DOHH2 (cell line): ENCODE measurements around the gene HOXB8.

Source experiments
- H3F3A ChIP-seq: fragments of 200-600 bp; sonication (generic), shearing (Covaris generic); 2 replicates; pipeline ENCODE4 v1.6.0; 2016; ENCODE audit warnings: antibody characterized with exemption, mild to moderate bottlenecking; ENCODE audit not compliant: control insufficient read depth, insufficient read depth
- H3K27ac ChIP-seq: fragments of 200-600 bp; sonication (generic); 2 replicates; pipeline ENCODE4 v1.5.1; 2014; ENCODE audit warnings: low read depth, mild to moderate bottlenecking, low read length, moderate library complexity
- H3K27me3 ChIP-seq: fragments of 200-600 bp; sonication (generic); 2 replicates; pipeline ENCODE4 v1.6.1; 2014; ENCODE audit warnings: mild to moderate bottlenecking, low read length, mixed read lengths; ENCODE audit not compliant: control insufficient read depth
- H3K36me3 ChIP-seq: fragments of 200-600 bp; sonication (generic); 2 replicates; pipeline ENCODE4 v1.6.1; 2014; ENCODE audit warnings: mild to moderate bottlenecking, low read length, moderate library complexity, mixed read lengths; ENCODE audit not compliant: control insufficient read depth
- H3K4me1 ChIP-seq: fragments of 200-600 bp; sonication (generic); 2 replicates; pipeline ENCODE4 v1.6.1; 2014; ENCODE audit warnings: mild to moderate bottlenecking, low read length, mixed read lengths; ENCODE audit not compliant: control insufficient read depth
- H3K4me2 ChIP-seq: fragments of 200-600 bp; sonication (generic); 2 replicates; pipeline ENCODE4 v1.6.0; 2014; ENCODE audit warnings: mild to moderate bottlenecking, low read length, moderate library complexity
- H3K4me3 ChIP-seq: fragments of 200-600 bp; sonication (generic); 2 replicates; pipeline ENCODE4 v1.5.1; 2014; ENCODE audit warnings: mild to moderate bottlenecking, low read length, mixed read lengths
- H3K79me2 ChIP-seq: fragments of 200-600 bp; sonication (generic); 2 replicates; pipeline ENCODE4 v1.6.1; 2014; ENCODE audit warnings: mild to moderate bottlenecking, low read length, mixed read lengths; ENCODE audit not compliant: control insufficient read depth
- H3K9me2 ChIP-seq: fragments of 200-600 bp; sonication (generic); replicated peaks from 2 replicates; pipeline ENCODE4 v1.6.1; 2014; ENCODE audit warnings: mild to moderate bottlenecking, low read length, mixed read lengths; ENCODE audit not compliant: control insufficient read depth
- H3K9me3 ChIP-seq: fragments of 200-600 bp; sonication (generic); 2 replicates; pipeline ENCODE4 v1.6.1; 2014; ENCODE audit warnings: antibody characterized with exemption, low read length, mixed read lengths; ENCODE audit not compliant: control insufficient read depth, insufficient read depth
- H4K20me1 ChIP-seq: fragments of 200-600 bp; sonication (generic); 2 replicates; pipeline ENCODE4 v1.6.0; 2014; ENCODE audit warnings: low read depth, mild to moderate bottlenecking, antibody characterized with exemption, low read length, moderate library complexity; ENCODE audit not compliant: control insufficient read depth, insufficient read depth
- EZH2phosphoT487 ChIP-seq: fragments of 200-600 bp; sonication (generic); IDR thresholded peaks from 2 replicates; pipeline ENCODE4 v1.6.1; 2017; ENCODE audit warnings: borderline replicate concordance, mild to moderate bottlenecking, antibody characterized with exemption, low read length, moderate library complexity, mixed read lengths
- TF ChIP-seq, protein P1 (sequence below): fragments of 200-600 bp; sonication (generic); IDR thresholded peaks from one replicate; pipeline ENCODE4 v1.5.1; 2014; ENCODE audit warnings: antibody characterized with exemption, mild to moderate bottlenecking, low read depth, low read length; ENCODE audit not compliant: poor library complexity, severe bottlenecking

Gene HOXB8

GRCh38 chr17:48586355-48587258 is 28.5 kb downstream of the HOXB8 start:
- H3K4me3 ChIP-seq = peak overlapping the region; percentile 57
- no peaks in the 10 kb centered on the region for H3K79me2 ChIP-seq
- H3K4me1 ChIP-seq = peaks cover 15% of the 10 kb centered on the region
- H3K27me3 ChIP-seq = peaks cover 94% of the 10 kb centered on the region
- no peaks in the 10 kb centered on the region for H3K36me3 ChIP-seq
- H3K4me2 ChIP-seq = peak overlapping the region; percentile 60
- H3F3A ChIP-seq = no peaks in the 10 kb centered on the region
- no peak overlapping the region for H3K27ac ChIP-seq
- TF ChIP-seq, protein P1, sequence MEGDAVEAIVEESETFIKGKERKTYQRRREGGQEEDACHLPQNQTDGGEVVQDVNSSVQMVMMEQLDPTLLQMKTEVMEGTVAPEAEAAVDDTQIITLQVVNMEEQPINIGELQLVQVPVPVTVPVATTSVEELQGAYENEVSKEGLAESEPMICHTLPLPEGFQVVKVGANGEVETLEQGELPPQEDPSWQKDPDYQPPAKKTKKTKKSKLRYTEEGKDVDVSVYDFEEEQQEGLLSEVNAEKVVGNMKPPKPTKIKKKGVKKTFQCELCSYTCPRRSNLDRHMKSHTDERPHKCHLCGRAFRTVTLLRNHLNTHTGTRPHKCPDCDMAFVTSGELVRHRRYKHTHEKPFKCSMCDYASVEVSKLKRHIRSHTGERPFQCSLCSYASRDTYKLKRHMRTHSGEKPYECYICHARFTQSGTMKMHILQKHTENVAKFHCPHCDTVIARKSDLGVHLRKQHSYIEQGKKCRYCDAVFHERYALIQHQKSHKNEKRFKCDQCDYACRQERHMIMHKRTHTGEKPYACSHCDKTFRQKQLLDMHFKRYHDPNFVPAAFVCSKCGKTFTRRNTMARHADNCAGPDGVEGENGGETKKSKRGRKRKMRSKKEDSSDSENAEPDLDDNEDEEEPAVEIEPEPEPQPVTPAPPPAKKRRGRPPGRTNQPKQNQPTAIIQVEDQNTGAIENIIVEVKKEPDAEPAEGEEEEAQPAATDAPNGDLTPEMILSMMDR = no peak
- peak; percentile 94 for TF ChIP-seq EZH2phosphoT487
- no peaks in the 10 kb centered on the region for H3K9me3 ChIP-seq
- H4K20me1 ChIP-seq = peaks cover 7% of the 10 kb centered on the region; the same call in 1 of the 2 replicates
- H3K9me2 ChIP-seq = no peaks in the 10 kb centered on the region

DNA sequence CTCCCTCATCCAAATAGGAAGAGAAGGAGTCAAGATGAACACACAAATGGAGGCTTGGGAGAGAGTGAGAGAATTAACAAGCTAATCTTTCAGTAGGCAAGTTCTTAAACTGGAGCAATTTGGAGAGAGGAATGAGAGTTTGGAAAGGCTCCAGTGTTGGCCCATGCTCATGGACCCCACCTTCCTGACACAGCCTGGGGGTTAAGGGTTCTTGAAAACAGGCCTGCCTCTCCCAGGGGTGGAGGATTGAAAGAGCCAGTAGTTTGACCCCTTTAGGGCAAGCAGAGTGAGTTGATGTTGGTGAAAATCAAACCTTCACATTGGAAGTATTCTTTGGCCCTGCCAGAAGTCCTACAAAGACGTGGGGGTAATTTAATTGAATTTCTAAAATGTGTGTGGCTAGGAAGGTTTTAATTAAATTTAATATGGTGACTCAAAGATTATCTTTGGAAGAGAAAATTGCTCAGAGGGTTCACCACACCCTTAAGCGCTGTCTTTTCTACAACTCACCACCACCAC is 30.8 kb downstream of the HOXB8 start:
- no peaks in the 10 kb centered on the region for H3K36me3 ChIP-seq
- no peaks in the 10 kb centered on the region for H3K9me2 ChIP-seq
- TF ChIP-seq, protein P1 = no peak
- no peak for TF ChIP-seq EZH2phosphoT487
- H3K4me3 ChIP-seq = no peak overlapping the region
- H3K4me1 ChIP-seq = peaks cover 29% of the 10 kb centered on the region
- H4K20me1 ChIP-seq = peaks cover 7% of the 10 kb centered on the region; the same call in 1 of the 2 replicates
- no peak overlapping the region for H3K27ac ChIP-seq
- H3K27me3 ChIP-seq = peaks cover 95% of the 10 kb centered on the region
- H3K79me2 ChIP-seq = no peaks in the 10 kb centered on the region
- no peak overlapping the region for H3K4me2 ChIP-seq
- no peaks in the 10 kb centered on the region for H3K9me3 ChIP-seq
- peaks cover 9% of the 10 kb centered on the region; the same call in 1 of the 2 replicates for H3F3A ChIP-seq

DNA sequence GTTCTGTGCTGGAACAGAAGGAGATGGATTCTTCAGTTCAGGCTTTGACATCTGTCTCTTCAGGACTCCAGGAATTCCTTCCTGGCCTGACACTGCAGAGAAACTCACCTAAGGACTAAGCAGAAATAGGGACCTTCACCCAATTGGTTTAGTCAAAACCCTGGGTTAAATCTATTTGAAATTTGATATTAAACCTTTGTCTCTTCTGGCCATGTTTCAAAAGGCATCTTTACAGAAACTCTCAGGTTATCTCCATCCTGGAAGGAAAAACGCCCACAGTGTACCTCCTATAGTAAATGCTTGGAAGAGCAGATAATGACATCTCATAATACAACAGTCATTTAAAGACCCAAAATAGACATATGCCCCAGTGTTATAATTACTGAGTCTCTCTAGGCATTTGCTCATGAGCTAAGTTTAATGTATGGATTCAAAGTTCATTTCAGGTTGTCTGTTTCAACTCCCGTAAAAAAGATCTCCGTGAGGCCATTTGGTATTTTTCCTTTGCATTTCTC is 31.3 kb downstream of the HOXB8 start:
- TF ChIP-seq, protein P1 = no peak
- TF ChIP-seq EZH2phosphoT487 = no peak
- Histone ChIP-seq H3K4me2 (no peak overlapping the region), H3K4me1 (peaks cover 34% of the 10 kb centered on the region)

More for the DNA sequence above, 31.3 kb downstream of the HOXB8 start:
- H3K27ac ChIP-seq = no peak overlapping the region
- H3K36me3 ChIP-seq = no peaks in the 10 kb centered on the region
- no peaks in the 10 kb centered on the region for H3K79me2 ChIP-seq
- H3K4me3 ChIP-seq = no peak overlapping the region
- no peaks in the 10 kb centered on the region for H3K9me2 ChIP-seq
- H3K9me3 ChIP-seq = no peaks in the 10 kb centered on the region
- H3F3A ChIP-seq = peaks cover 9% of the 10 kb centered on the region; the same call in 1 of the 2 replicates
- peaks cover 7% of the 10 kb centered on the region; the same call in 1 of the 2 replicates for H4K20me1 ChIP-seq
- H3K27me3 ChIP-seq = peaks cover 94% of the 10 kb centered on the region
